ENCODE measurements around the gene PAH.

The PAH gene

DNA sequence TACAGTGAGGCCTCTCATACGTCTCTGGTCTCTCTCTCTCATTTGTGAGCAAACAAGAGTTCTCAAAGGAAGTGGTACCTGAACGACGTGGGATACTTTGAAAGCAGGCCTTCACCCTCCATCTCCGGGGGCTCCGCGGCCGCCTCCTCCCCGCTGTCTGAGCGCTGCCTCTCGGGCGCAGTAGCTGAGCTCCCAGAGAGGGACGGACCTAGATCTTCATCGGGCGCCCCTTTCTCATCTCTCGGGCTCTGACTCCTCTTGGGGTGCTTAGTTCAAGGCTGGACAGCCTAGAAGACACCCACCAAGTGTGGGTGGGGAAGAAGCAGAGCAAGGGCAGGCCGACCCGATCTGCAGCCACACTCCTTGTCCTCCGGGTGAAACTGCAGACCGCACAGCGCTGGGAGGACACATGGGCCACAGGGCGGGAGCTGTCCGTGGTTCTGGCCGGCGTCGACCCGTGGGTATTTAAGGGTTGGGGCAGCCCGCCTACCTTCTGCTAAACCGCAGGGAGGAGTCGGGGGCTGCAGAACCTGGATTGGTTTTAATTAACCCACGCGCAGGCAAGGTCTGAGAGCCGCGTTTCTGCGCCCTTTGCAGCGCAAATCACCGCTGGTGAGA is 92.7 kb downstream of the PAH start:
- no peak overlapping the region for H3K27ac ChIP-seq
- TF ChIP-seq, protein P1, sequence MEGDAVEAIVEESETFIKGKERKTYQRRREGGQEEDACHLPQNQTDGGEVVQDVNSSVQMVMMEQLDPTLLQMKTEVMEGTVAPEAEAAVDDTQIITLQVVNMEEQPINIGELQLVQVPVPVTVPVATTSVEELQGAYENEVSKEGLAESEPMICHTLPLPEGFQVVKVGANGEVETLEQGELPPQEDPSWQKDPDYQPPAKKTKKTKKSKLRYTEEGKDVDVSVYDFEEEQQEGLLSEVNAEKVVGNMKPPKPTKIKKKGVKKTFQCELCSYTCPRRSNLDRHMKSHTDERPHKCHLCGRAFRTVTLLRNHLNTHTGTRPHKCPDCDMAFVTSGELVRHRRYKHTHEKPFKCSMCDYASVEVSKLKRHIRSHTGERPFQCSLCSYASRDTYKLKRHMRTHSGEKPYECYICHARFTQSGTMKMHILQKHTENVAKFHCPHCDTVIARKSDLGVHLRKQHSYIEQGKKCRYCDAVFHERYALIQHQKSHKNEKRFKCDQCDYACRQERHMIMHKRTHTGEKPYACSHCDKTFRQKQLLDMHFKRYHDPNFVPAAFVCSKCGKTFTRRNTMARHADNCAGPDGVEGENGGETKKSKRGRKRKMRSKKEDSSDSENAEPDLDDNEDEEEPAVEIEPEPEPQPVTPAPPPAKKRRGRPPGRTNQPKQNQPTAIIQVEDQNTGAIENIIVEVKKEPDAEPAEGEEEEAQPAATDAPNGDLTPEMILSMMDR (conservative IDR thresholded peaks at IDR 0.05; ENCODE audit: low read depth), result no peak
- peak; percentile 33 for DNase-seq (ENCODE audit: low spot score)
- ChIA-PET POLR2A (ENCODE audit: low non-redundant PET) (no interaction called here), CTCF (interaction anchor here (0.5 kb wide), 1 partner anchor 30 kb away, joined by 3 read pairs; no protein-coding TSS in a partner anchor)

DNA sequence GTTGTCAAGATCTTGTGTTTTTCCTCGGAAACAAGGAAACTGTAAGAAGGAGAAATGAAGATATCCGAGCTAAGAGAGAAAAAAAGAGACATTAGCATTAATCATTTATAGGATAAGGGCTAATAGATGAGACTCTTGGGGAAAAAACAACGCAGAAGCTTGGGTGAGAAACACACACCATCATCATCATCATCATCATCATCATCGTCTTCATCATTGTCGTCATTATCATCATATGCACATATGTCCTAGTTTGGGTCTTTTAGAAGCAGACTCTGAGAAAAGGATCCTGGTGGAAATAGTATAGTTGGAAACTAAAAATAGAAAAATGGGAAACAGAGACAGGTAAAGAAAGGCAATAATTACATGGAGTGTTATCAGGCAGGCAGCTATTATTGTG is 95.9 kb downstream of the PAH start:
- ChIA-PET CTCF (interaction anchor here (0.6 to 0.7 kb wide), 2 partner anchors 15 to 96 kb away, joined by 5 to 7 read pairs; partner anchors contain the start of gene PAH), POLR2A (ENCODE audit: low non-redundant PET) (no interaction called here)
- H3K27ac ChIP-seq, result no peak overlapping the region
- no peak for DNase-seq (ENCODE audit: low spot score)
- TF ChIP-seq, protein P1 (conservative IDR thresholded peaks at IDR 0.05; ENCODE audit: low read depth), result no peak

DNA sequence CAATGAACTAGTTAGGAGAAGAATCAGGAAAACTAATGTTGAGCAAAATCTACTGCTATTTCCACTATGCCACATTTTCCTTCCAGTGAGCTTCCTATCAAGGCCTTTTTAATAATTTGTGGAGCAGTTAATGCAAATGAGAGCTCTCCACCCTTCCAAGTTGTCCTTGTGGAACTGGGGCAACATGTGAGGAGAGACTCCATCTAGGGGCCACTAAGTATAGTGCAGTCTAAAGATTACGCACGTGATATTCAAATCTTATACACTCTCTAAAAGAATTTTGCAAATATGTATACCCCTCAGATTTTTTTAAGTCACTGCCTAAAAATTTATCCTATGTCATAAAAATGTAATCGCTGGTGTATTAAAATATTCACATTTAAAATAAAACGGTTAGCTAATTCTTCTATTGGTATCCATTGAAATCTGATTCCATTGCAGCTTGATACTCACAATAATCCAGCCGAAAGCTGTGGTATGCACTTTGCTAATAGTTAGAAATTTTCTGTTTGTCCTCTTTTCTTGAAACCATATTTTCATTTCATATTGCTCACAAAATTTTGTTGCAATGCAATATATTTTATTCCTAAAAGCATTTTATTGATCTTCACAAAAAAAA is 100.1 kb downstream of the PAH start:
- TF ChIP-seq, protein P1 (conservative IDR thresholded peaks at IDR 0.05; ENCODE audit: low read depth), result peak; percentile 64
- DNase-seq (ENCODE audit: low spot score), result peak; percentile 36
- CTCF ChIA-PET, result interaction anchor here (0.6 to 1.5 kb wide), 12 partner anchors 12 to 1029 kb away, joined by 3 to 8 read pairs (median 3); no protein-coding TSS in a partner anchor
- POLR2A ChIA-PET (ENCODE audit: low non-redundant PET), result no interaction called here
- no peak overlapping the region for H3K27ac ChIP-seq

DNA sequence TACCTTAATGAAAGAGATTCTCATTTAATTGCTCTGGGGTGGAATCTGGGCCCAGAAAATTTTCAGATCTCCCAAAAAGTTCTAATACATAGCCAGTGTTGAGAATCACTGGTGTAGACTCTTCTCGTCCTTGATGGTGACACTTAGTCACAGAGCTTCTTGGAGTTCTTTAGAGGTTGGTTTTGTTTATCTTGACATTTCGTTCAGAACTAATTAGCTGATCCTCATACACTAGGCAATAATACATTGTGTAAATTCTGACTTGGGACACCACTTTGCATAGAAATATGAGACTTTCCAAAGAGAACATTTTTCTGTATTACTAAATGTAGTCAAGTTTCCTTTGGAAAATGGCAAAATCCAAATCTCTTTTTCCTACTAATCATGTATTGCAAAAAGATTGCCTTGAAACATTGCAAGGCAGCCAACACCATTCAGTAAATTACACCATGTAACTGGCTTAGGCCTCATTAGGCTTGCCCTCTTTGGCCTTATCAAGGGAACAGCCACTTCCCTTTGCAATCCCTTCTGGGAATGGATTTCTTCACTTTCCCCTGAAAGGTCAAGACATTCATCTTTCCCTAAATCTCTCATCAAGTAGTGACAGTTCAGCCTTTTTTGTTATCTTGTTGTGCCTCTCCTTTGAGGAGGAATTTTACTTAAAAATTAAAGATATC is 102.2 kb downstream of the PAH start:
- DNase-seq (ENCODE audit: low spot score), result no peak
- TF ChIP-seq, protein P1 (conservative IDR thresholded peaks at IDR 0.05; ENCODE audit: low read depth), result no peak
- CTCF ChIA-PET, result interaction anchor here (0.6 kb wide), 1 partner anchor 788 kb away, joined by 3 read pairs; no protein-coding TSS in a partner anchor
- POLR2A ChIA-PET (ENCODE audit: low non-redundant PET), result no interaction called here
- no peak overlapping the region for H3K27ac ChIP-seq

DNA sequence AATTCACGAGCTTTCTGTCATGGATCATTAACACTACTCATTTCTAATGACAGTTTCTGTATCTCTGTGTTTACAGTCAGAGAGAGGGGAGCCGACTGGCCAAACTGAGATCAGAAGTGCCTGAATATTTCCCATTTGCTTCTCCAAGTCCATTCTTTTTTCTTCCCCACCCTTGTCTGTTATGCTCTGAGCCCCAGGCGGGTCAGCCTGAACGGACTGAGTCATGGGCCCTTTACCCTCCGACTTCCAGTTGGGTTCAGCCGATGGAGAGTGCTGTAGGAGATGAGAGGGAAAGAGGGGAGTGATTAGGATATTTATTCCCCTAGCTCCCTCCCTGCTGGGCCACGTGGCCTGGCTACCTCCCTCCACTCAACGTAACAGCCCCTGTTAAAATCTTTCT is 104.7 kb downstream of the PAH start:
- TF ChIP-seq, protein P1 (conservative IDR thresholded peaks at IDR 0.05; ENCODE audit: low read depth), result no peak
- ChIA-PET POLR2A (ENCODE audit: low non-redundant PET) (no interaction called here), CTCF (no interaction called here)
- H3K27ac ChIP-seq, result no peak overlapping the region
- DNase-seq (ENCODE audit: low spot score), result no peak

DNA sequence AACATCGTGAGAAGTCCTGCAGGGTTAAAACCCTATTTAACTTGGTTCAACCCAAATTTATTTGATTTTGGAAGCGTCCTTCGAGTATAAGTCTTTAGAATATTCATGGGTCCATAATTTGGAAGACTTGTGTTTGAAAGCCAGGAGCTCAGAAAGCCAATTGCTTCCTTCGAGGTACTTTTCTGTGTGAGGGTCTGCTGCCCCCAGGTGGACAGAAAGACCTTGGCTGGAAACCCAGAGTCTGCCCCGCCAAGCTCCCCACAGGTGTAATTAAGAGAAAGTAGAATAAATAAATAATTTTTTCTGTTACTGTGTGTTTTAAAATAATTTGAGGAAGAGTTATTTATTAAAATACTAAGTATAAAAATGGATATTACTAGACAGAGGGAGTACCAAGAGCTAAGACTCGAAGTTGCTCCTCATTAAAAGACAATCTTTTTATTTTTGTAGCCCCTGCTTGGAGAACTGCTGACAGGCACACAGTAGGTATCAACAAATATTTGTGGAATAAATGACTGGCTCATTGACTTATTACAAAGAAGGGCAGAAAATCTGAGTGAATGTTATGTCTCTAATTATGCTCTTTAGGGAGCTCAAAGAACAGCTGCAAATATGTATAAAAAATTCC is 105.8 kb downstream of the PAH start:
- no peak overlapping the region for H3K27ac ChIP-seq
- CTCF ChIA-PET, result interaction anchor here (0.6 to 1.2 kb wide), 5 partner anchors 53 to 1271 kb away, joined by 3 to 9 read pairs (median 3); no protein-coding TSS in a partner anchor
- TF ChIP-seq, protein P1 (conservative IDR thresholded peaks at IDR 0.05; ENCODE audit: low read depth), result peak; percentile 31; the same call in 1 of the 2 replicates
- DNase-seq (ENCODE audit: low spot score), result peak; percentile 15
- POLR2A ChIA-PET (ENCODE audit: low non-redundant PET), result no interaction called here
